Astrocyte (in vitro differentiated cells and primary cell): ENCODE data around the gene SLC2A13. TPM values are rescaled to one million over a fixed set of nuclear protein-coding genes. Genes with fewer than 3 reads are reported as not detected.
A peak's percentile ranks its signal among the peaks of the same experiment; 100 is the strongest.

Source experiments
- DNase-seq: peaks from one replicate; pipeline ENCODE4 v3.0.0-alpha.2; 2010; ENCODE audit warnings: low read depth
- FAIRE-seq: peaks from 2 replicates; lab custom pipeline; 2011; peaks lifted over from hg19 to GRCh38; lab: Jason Lieb, UNC
- H2AFZ ChIP-seq: 2 replicates; pipeline ENCODE4 v1.6.0; 2012; ENCODE audit warnings: low read depth, low read length, inconsistent platforms
- H3K27ac ChIP-seq: 2 replicates; pipeline ENCODE4 v1.5.1; 2011; ENCODE audit warnings: low read depth, low read length, inconsistent platforms
- H3K27me3 ChIP-seq: 2 replicates; pipeline ENCODE4 v1.6.0; 2011; ENCODE audit warnings: low read length, inconsistent platforms; ENCODE audit not compliant: insufficient read depth
- H3K36me3 ChIP-seq: 2 replicates; pipeline ENCODE4 v1.5.1; 2011; ENCODE audit warnings: low read length, inconsistent platforms; ENCODE audit not compliant: insufficient read depth
- H3K4me1 ChIP-seq: 2 replicates; pipeline ENCODE4 v1.5.1; 2011; ENCODE audit warnings: low read length, inconsistent platforms; ENCODE audit not compliant: insufficient read depth
- H3K4me2 ChIP-seq: 2 replicates; pipeline ENCODE4 v1.6.0; 2012; ENCODE audit warnings: low read length, inconsistent platforms
- H3K4me3 ChIP-seq: 2 replicates; pipeline ENCODE4 v1.5.1; 2011; ENCODE audit warnings: low read depth, mild to moderate bottlenecking, low read length, inconsistent platforms; ENCODE audit not compliant: insufficient read depth
- H3K79me2 ChIP-seq: 2 replicates; pipeline ENCODE4 v1.6.0; 2012; ENCODE audit warnings: mild to moderate bottlenecking, low read length, inconsistent platforms; ENCODE audit not compliant: insufficient read depth
- H3K9ac ChIP-seq: 2 replicates; pipeline ENCODE4 v1.6.0; 2012; ENCODE audit warnings: mild to moderate bottlenecking, low read length, inconsistent platforms
- H3K9me3 ChIP-seq: 2 replicates; pipeline ENCODE4 v1.5.1; 2012; ENCODE audit warnings: low read depth, mild to moderate bottlenecking, low read length, inconsistent platforms; ENCODE audit not compliant: insufficient read depth
- H4K20me1 ChIP-seq: 2 replicates; pipeline ENCODE4 v1.6.0; 2012; ENCODE audit warnings: low read length, inconsistent platforms; ENCODE audit not compliant: insufficient read depth
- H3K27ac Mint-ChIP-seq: one replicate; pipeline ENCODE4 v1.8.0; 2021; ENCODE audit warnings: mild to moderate bottlenecking, mixed read lengths; ENCODE audit not compliant: unreplicated experiment
- H3K27me3 Mint-ChIP-seq: one replicate; pipeline ENCODE4 v1.8.0; 2021; ENCODE audit warnings: low read depth, mixed read lengths; ENCODE audit not compliant: unreplicated experiment
- H3K36me3 Mint-ChIP-seq: one replicate; pipeline ENCODE4 v1.8.0; 2021; ENCODE audit warnings: low read depth, mixed read lengths; ENCODE audit not compliant: unreplicated experiment
- H3K4me1 Mint-ChIP-seq: one replicate; pipeline ENCODE4 v1.8.0; 2021; ENCODE audit warnings: low read depth, mixed read lengths; ENCODE audit not compliant: unreplicated experiment
- H3K4me3 Mint-ChIP-seq: one replicate; pipeline ENCODE4 v1.8.0; 2021; ENCODE audit warnings: mild to moderate bottlenecking, moderate library complexity, mixed read lengths; ENCODE audit not compliant: unreplicated experiment
- H3K9me3 Mint-ChIP-seq: one replicate; pipeline ENCODE4 v1.8.0; 2021; ENCODE audit warnings: mild to moderate bottlenecking, mixed read lengths; ENCODE audit not compliant: unreplicated experiment
- EZH2 ChIP-seq: IDR thresholded peaks from 2 replicates; pipeline ENCODE4 v1.6.1; 2012; ENCODE audit warnings: mild to moderate bottlenecking, low read length, inconsistent platforms; ENCODE audit not compliant: insufficient read depth
- total RNA-seq: library from RNA; stranded (reverse); gene quantifications from 2 replicates; pipeline ENCODE4 v1.2.1, GENCODE V29; 2021
- TF ChIP-seq, protein P1 (sequence below): IDR thresholded peaks from 2 replicates; pipeline ENCODE4 v1.5.1; 2011; ENCODE audit warnings: low read depth, mild to moderate bottlenecking, inconsistent platforms, low read length, moderate library complexity; ENCODE audit not compliant: insufficient read depth

The SLC2A13 gene
- total RNA-seq, 1 donor from 2014 or later = 10.2 TPM

DNA sequence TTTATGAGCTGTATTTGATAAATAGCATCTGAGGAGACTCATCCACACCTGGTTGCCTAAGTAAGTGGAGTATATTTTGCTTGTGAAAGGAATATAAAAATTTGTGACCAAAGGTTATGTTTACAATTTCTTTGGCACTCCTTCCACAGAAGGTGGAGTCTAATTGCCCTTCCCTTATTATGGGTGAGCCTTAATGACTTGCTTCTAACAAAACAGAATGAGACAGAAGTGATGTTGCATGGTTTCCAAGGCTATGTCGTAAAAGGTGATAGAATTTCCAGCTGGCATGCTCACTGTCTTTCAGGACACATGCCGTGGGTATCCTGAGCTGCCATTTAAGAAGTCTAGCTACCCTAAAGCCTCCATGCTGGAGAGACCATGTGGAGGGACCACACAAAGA lies 369.5 kb downstream of the SLC2A13 start:
- Histone ChIP-seq H3K27ac (no peak overlapping the region), H3K9me3 (no peaks in the 10 kb centered on the region), H3K27me3 (no peaks in the 10 kb centered on the region), H2AFZ (no peak overlapping the region), H3K9ac (no peak overlapping the region), H4K20me1 (no peaks in the 10 kb centered on the region), H3K4me1 (no peaks in the 10 kb centered on the region), H3K79me2 (no peaks in the 10 kb centered on the region), H3K36me3 (no peaks in the 10 kb centered on the region), H3K4me3 (no peak overlapping the region), H3K4me2 (no peak overlapping the region)
- Mint-ChIP-seq H3K9me3 (no peaks in the 10 kb centered on the region), H3K27me3 (no peaks in the 10 kb centered on the region), H3K27ac (no peak overlapping the region), H3K36me3 (no peaks in the 10 kb centered on the region), H3K4me1 (no peaks in the 10 kb centered on the region), H3K4me3 (no peak overlapping the region)
- DNase-seq (no peak), FAIRE-seq (no peak)
- TF ChIP-seq, protein P1, sequence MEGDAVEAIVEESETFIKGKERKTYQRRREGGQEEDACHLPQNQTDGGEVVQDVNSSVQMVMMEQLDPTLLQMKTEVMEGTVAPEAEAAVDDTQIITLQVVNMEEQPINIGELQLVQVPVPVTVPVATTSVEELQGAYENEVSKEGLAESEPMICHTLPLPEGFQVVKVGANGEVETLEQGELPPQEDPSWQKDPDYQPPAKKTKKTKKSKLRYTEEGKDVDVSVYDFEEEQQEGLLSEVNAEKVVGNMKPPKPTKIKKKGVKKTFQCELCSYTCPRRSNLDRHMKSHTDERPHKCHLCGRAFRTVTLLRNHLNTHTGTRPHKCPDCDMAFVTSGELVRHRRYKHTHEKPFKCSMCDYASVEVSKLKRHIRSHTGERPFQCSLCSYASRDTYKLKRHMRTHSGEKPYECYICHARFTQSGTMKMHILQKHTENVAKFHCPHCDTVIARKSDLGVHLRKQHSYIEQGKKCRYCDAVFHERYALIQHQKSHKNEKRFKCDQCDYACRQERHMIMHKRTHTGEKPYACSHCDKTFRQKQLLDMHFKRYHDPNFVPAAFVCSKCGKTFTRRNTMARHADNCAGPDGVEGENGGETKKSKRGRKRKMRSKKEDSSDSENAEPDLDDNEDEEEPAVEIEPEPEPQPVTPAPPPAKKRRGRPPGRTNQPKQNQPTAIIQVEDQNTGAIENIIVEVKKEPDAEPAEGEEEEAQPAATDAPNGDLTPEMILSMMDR = no peak
- TF ChIP-seq EZH2 = no peak

DNA sequence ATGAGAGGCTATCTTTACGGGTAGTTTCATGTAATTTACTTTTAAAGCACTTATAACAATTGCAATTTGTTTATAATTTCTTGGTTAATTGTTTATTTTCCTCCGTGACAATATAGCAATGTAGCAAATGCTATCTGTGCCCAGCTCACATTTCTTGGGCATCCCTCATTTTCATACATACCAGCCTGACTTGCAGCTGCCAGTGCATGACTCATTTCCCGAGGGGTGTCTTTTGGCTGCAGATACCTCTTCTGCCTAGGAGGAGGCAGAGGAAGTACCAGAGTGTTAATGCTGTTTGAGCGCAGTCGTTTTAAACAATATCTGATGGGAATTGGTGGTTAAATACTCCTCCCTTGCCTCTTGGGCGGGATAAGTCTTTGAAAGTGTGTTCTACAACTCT lies 382.1 kb downstream of the SLC2A13 start:
- TF ChIP-seq, protein P1 = no peak
- no peak for TF ChIP-seq EZH2
- no peaks in the 10 kb centered on the region for H3K4me1 ChIP-seq
- H3K27me3 Mint-ChIP-seq = peaks cover 2% of the 10 kb centered on the region
- H3K27me3 ChIP-seq = no peaks in the 10 kb centered on the region
- no peaks in the 10 kb centered on the region for H3K79me2 ChIP-seq
- H3K9me3 ChIP-seq = no peaks in the 10 kb centered on the region
- peak; percentile 22 for DNase-seq
- H3K4me3 ChIP-seq = no peak overlapping the region
- no peak overlapping the region for H3K4me3 Mint-ChIP-seq
- no peak overlapping the region for H3K9ac ChIP-seq
- no peaks in the 10 kb centered on the region for H3K36me3 ChIP-seq
- no peak overlapping the region for H3K27ac Mint-ChIP-seq
- peaks cover 2% of the 10 kb centered on the region for H3K4me1 Mint-ChIP-seq
- H3K4me2 ChIP-seq = no peak overlapping the region
- H3K36me3 Mint-ChIP-seq = no peaks in the 10 kb centered on the region
- peaks cover under 1% of the 10 kb centered on the region for H3K9me3 Mint-ChIP-seq
- no peaks in the 10 kb centered on the region for H4K20me1 ChIP-seq
- no peak for FAIRE-seq
- H3K27ac ChIP-seq = no peak overlapping the region
- no peak overlapping the region for H2AFZ ChIP-seq

- no peaks in the 10 kb centered on the region for H3K27me3 ChIP-seq
- no peaks in the 10 kb centered on the region for H3K9me3 ChIP-seq
- DNase-seq = no peak
- no peak for FAIRE-seq
- no peak overlapping the region for H3K9ac ChIP-seq
- no peak overlapping the region for H3K4me3 ChIP-seq
- no peaks in the 10 kb centered on the region for H3K4me1 ChIP-seq
- no peaks in the 10 kb centered on the region for H3K36me3 Mint-ChIP-seq
- TF ChIP-seq EZH2 = no peak
- TF ChIP-seq, protein P1 = no peak
- no peak overlapping the region for H3K4me3 Mint-ChIP-seq
- no peak overlapping the region for H3K4me2 ChIP-seq
- no peak overlapping the region for H3K27ac ChIP-seq
- peaks cover 2% of the 10 kb centered on the region for H3K27me3 Mint-ChIP-seq
- peaks cover 2% of the 10 kb centered on the region for H3K4me1 Mint-ChIP-seq
- H3K9me3 Mint-ChIP-seq = no peaks in the 10 kb centered on the region
- no peaks in the 10 kb centered on the region for H3K79me2 ChIP-seq
- H4K20me1 ChIP-seq = no peaks in the 10 kb centered on the region
- H2AFZ ChIP-seq = no peak overlapping the region
- H3K36me3 ChIP-seq = no peaks in the 10 kb centered on the region
- no peak overlapping the region for H3K27ac Mint-ChIP-seq
Measured at GRCh38 chr12:39722504-39722903, 383.4 kb downstream of the SLC2A13 start.
